Measurements from ENCODE around the gene RAB40AL. TPM values are rescaled to one million over a fixed set of nuclear protein-coding genes. Genes with fewer than 3 reads are reported as not detected.

Gene RAB40AL
- total RNA-seq, 2 experiments from 2014 or later = not detected

GRCh38 chrX:102985192-102985591 lies 48.1 kb downstream of the RAB40AL start:
- CTCF ChIA-PET = no interaction called here
- Mint-ChIP-seq H3K27me3 (no peaks in the 10 kb centered on the region), H3K9me3 (no peaks in the 10 kb centered on the region), H3K4me3 (no peak overlapping the region), H3K27ac (no peak overlapping the region), H3K4me1 (ENCODE audit: low read depth) (no peaks in the 10 kb centered on the region), H3K36me3 (ENCODE audit: low read depth) (no peaks in the 10 kb centered on the region)
- no peaks in the 10 kb centered on the region for H3K4me1 ChIP-seq (ENCODE audit: insufficient read depth, low read length)
- H3K27me3 ChIP-seq (ENCODE audit: control insufficient read depth in 1 of 2, insufficient read depth in 2 of 2, low read length in 2 of 2) = peaks cover 0 to 3% of the 10 kb centered on the region in 2 experiments
- TF ChIP-seq CTCF (IDR thresholded peaks at IDR 0.05) = no peak
- H3K36me3 ChIP-seq (ENCODE audit: insufficient read depth, low read length) = no peaks in the 10 kb centered on the region
- no peak overlapping the region for H3K4me3 ChIP-seq (ENCODE audit: low read length)
- intact Hi-C loops (cut with DNase I, micrococcal nuclease) = no loop called here
- no peak for ATAC-seq (ENCODE audit: poor library complexity)
- DNase-seq = no peak
- H3K9me3 ChIP-seq (ENCODE audit: control insufficient read depth in 1 of 2, insufficient read depth in 1 of 2, low read length in 2 of 2) = no peaks in the 10 kb centered on the region
- POLR2A ChIA-PET = no interaction called here
- H3K27ac ChIP-seq (ENCODE audit: low read depth in 1 of 2, low read length in 2 of 2) = no peak overlapping the region

Other genes with a start within 250 kb of the RAB40AL start
- gene GPRASP2, start 224.8 kb upstream of the RAB40AL start, total RNA-seq = 1 to 10 TPM; 2.1 to 2.6 TPM
- gene GPRASP3, start 216.5 kb upstream of the RAB40AL start, total RNA-seq = 1 to 10 TPM; 1.5 to 2.6 TPM
- under 1 TPM; 0.44 to 0.53 TPM for gene BEX1, start 126.9 kb downstream of the RAB40AL start, total RNA-seq
- gene NXF3, start 155.9 kb downstream of the RAB40AL start, total RNA-seq = not detected

All from CD4-positive, alpha-beta T cell (primary cell).